Neuron (in vitro differentiated cells): ENCODE measurements around the gene ARNT2.

ENCODE experiments used
- H2AFZ ChIP-seq: one replicate; pipeline ENCODE4 v1.6.1; 2013; ENCODE audit warnings: low read depth, mild to moderate bottlenecking, inconsistent platforms, low read length, moderate library complexity
- H3K27me3 ChIP-seq: one replicate; pipeline ENCODE4 v1.6.1; 2013; ENCODE audit warnings: low read length; ENCODE audit not compliant: insufficient read depth
- H3K36me3 ChIP-seq: one replicate; pipeline ENCODE4 v1.6.1; 2013; ENCODE audit warnings: low read length; ENCODE audit not compliant: insufficient read depth
- H3K4me1 ChIP-seq: one replicate; pipeline ENCODE4 v1.6.1; 2013; ENCODE audit warnings: low read length; ENCODE audit not compliant: insufficient read depth
- H3K4me3 ChIP-seq: 2 replicates; pipeline ENCODE4 v1.5.1; 2013; ENCODE audit warnings: mild to moderate bottlenecking, low read length, moderate library complexity
- H3K9me3 ChIP-seq: one replicate; pipeline ENCODE4 v1.6.1; 2013; ENCODE audit warnings: low read length

Gene ARNT2

GRCh38 chr15:80452166-80452565 is 48.0 kb downstream of the ARNT2 start:
- Histone ChIP-seq H3K9me3 (no peaks in the 10 kb centered on the region), H3K4me1 (no peaks in the 10 kb centered on the region), H3K36me3 (peaks cover 17% of the 10 kb centered on the region)

GRCh38 chr15:80455051-80455648 is 51.0 kb downstream of the ARNT2 start:
- no peaks in the 10 kb centered on the region for H3K9me3 ChIP-seq
- H3K4me3 ChIP-seq: no peak overlapping the region
- H3K36me3 ChIP-seq: peaks cover 36% of the 10 kb centered on the region
- H3K27me3 ChIP-seq: no peaks in the 10 kb centered on the region
- H2AFZ ChIP-seq: no peak overlapping the region
- H3K4me1 ChIP-seq: no peaks in the 10 kb centered on the region

More at GRCh38 chr15:80452166-80452565, 48.0 kb downstream of the ARNT2 start:
- no peak overlapping the region for H2AFZ ChIP-seq
- H3K27me3 ChIP-seq: no peaks in the 10 kb centered on the region
- no peak overlapping the region for H3K4me3 ChIP-seq

- Histone ChIP-seq H3K36me3 (peaks cover 39% of the 10 kb centered on the region), H2AFZ (no peak overlapping the region), H3K27me3 (no peaks in the 10 kb centered on the region), H3K4me1 (no peaks in the 10 kb centered on the region), H3K4me3 (no peak overlapping the region), H3K9me3 (no peaks in the 10 kb centered on the region)
These were observed 51.7 kb downstream of the ARNT2 start for GRCh38 chr15:80455668-80456442.

GRCh38 chr15:80456517-80457492 is 52.6 kb downstream of the ARNT2 start:
- H2AFZ ChIP-seq: no peak overlapping the region
- no peaks in the 10 kb centered on the region for H3K27me3 ChIP-seq
- H3K9me3 ChIP-seq: peaks cover 2% of the 10 kb centered on the region
- no peak overlapping the region for H3K4me3 ChIP-seq
- peaks cover 39% of the 10 kb centered on the region for H3K36me3 ChIP-seq
- no peaks in the 10 kb centered on the region for H3K4me1 ChIP-seq

- H3K27me3 ChIP-seq: no peaks in the 10 kb centered on the region
- no peak overlapping the region for H2AFZ ChIP-seq
- no peaks in the 10 kb centered on the region for H3K4me1 ChIP-seq
- H3K36me3 ChIP-seq: peaks cover 38% of the 10 kb centered on the region
- H3K4me3 ChIP-seq: no peak overlapping the region
- peaks cover 2% of the 10 kb centered on the region for H3K9me3 ChIP-seq
These were observed 53.7 kb downstream of the ARNT2 start for GRCh38 chr15:80457896-80458295.

- Histone ChIP-seq H3K27me3 (no peaks in the 10 kb centered on the region), H3K4me1 (no peaks in the 10 kb centered on the region), H3K36me3 (peaks cover 34% of the 10 kb centered on the region), H2AFZ (no peak overlapping the region), H3K4me3 (no peak overlapping the region), H3K9me3 (peaks cover 2% of the 10 kb centered on the region)
These were observed 54.4 kb downstream of the ARNT2 start for GRCh38 chr15:80458580-80458979.

GRCh38 chr15:80459380-80459779 is 55.2 kb downstream of the ARNT2 start:
- no peak overlapping the region for H2AFZ ChIP-seq
- H3K27me3 ChIP-seq: no peaks in the 10 kb centered on the region
- no peak overlapping the region for H3K4me3 ChIP-seq
- peaks cover 29% of the 10 kb centered on the region for H3K36me3 ChIP-seq
- no peaks in the 10 kb centered on the region for H3K4me1 ChIP-seq
- H3K9me3 ChIP-seq: peaks cover 2% of the 10 kb centered on the region

- Histone ChIP-seq H3K27me3 (no peaks in the 10 kb centered on the region), H3K9me3 (peaks cover 2% of the 10 kb centered on the region), H3K4me3 (no peak overlapping the region), H3K4me1 (no peaks in the 10 kb centered on the region), H3K36me3 (peaks cover 31% of the 10 kb centered on the region), H2AFZ (no peak overlapping the region)
These were observed 55.6 kb downstream of the ARNT2 start for GRCh38 chr15:80459818-80460217.

GRCh38 chr15:80461356-80462095 is 57.3 kb downstream of the ARNT2 start:
- Histone ChIP-seq H3K4me3 (no peak overlapping the region), H3K9me3 (peaks cover 2% of the 10 kb centered on the region), H3K36me3 (peaks cover 44% of the 10 kb centered on the region), H3K27me3 (no peaks in the 10 kb centered on the region), H2AFZ (no peak overlapping the region), H3K4me1 (no peaks in the 10 kb centered on the region)

- no peak overlapping the region for H2AFZ ChIP-seq
- no peaks in the 10 kb centered on the region for H3K27me3 ChIP-seq
- H3K4me1 ChIP-seq: no peaks in the 10 kb centered on the region
- peaks cover 2% of the 10 kb centered on the region for H3K9me3 ChIP-seq
- no peak overlapping the region for H3K4me3 ChIP-seq
- H3K36me3 ChIP-seq: peaks cover 42% of the 10 kb centered on the region
These were observed 57.9 kb downstream of the ARNT2 start for GRCh38 chr15:80462111-80462510.

GRCh38 chr15:80462836-80463512 is 58.8 kb downstream of the ARNT2 start:
- H3K9me3 ChIP-seq: peaks cover 2% of the 10 kb centered on the region
- no peaks in the 10 kb centered on the region for H3K4me1 ChIP-seq
- H3K27me3 ChIP-seq: no peaks in the 10 kb centered on the region
- H3K4me3 ChIP-seq: no peak overlapping the region
- H3K36me3 ChIP-seq: peaks cover 41% of the 10 kb centered on the region
- no peak overlapping the region for H2AFZ ChIP-seq

GRCh38 chr15:80464951-80465625 is 60.9 kb downstream of the ARNT2 start:
- Histone ChIP-seq H3K4me1 (no peaks in the 10 kb centered on the region), H3K27me3 (no peaks in the 10 kb centered on the region), H3K36me3 (peaks cover 38% of the 10 kb centered on the region)

More at GRCh38 chr15:80464951-80465625, 60.9 kb downstream of the ARNT2 start:
- no peak overlapping the region for H3K4me3 ChIP-seq
- no peak overlapping the region for H2AFZ ChIP-seq
- peaks cover 3% of the 10 kb centered on the region for H3K9me3 ChIP-seq
